A673 (cell line): ENCODE results near the gene CNFN. TPM values are rescaled to one million over a fixed set of nuclear protein-coding genes. Genes with fewer than 3 reads are reported as not detected.

ENCODE experiments used
- BruUV-seq: library from RNA; stranded (reverse); fragments of 400-500 nt; replicated peaks from 2 replicates; lab custom pipeline; 2021; lab: Mats Ljungman, UMichigan
- CTCF ChIA-PET: fragments of 300-600 bp; sonication (Branson Sonifier 250); formaldehyde crosslinking; loops from one replicate; lab custom pipeline; 2022; ENCODE audit warnings: antibody characterized with exemption; lab: Charles Lee
- POLR2A ChIA-PET: fragments of 300-600 bp; sonication (Branson Sonifier 250); formaldehyde crosslinking; loops from one replicate; lab custom pipeline; 2022; ENCODE audit warnings: antibody characterized with exemption; ENCODE audit not compliant: low non-redundant PET; lab: Charles Lee
- DNase-seq: peaks from one replicate; pipeline ENCODE4 v3.0.0-alpha.2; 2015; ENCODE audit warnings: low spot score
- H3K27ac ChIP-seq: fragments of 200-600 bp; sonication (generic); 2 replicates; pipeline ENCODE4 v1.5.1; 2016; ENCODE audit warnings: mixed run types, low read depth, mild to moderate bottlenecking, mixed read lengths, antibody characterized with exemption, low read length; ENCODE audit not compliant: poor library complexity, severe bottlenecking
- H3K27me3 ChIP-seq: fragments of 200-600 bp; sonication (generic); replicated peaks from 2 replicates; pipeline ENCODE4 v1.6.1; 2017; ENCODE audit warnings: mixed run types, low read depth, mild to moderate bottlenecking, mixed read lengths, antibody characterized with exemption, low read length; ENCODE audit not compliant: insufficient read depth, poor library complexity
- H3K36me3 ChIP-seq: fragments of 200-600 bp; sonication (generic); 2 replicates; pipeline ENCODE4 v1.6.1; 2016; ENCODE audit warnings: mixed run types, mild to moderate bottlenecking, mixed read lengths, antibody characterized with exemption, low read length; ENCODE audit not compliant: insufficient read depth, poor library complexity, severe bottlenecking
- H3K4me1 ChIP-seq: fragments of 200-600 bp; sonication (generic); 2 replicates; pipeline ENCODE4 v1.6.1; 2017; ENCODE audit warnings: mixed run types, mild to moderate bottlenecking, mixed read lengths, antibody characterized with exemption, low read length; ENCODE audit not compliant: insufficient read depth, poor library complexity, severe bottlenecking
- H3K4me3 ChIP-seq: fragments of 200-600 bp; sonication (generic); 2 replicates; pipeline ENCODE4 v1.5.1; 2016; ENCODE audit warnings: low read depth, mixed run types, mild to moderate bottlenecking, mixed read lengths, low read length; ENCODE audit not compliant: poor library complexity, severe bottlenecking
- H3K9me3 ChIP-seq: fragments of 200-600 bp; sonication (generic); 2 replicates; pipeline ENCODE4 v1.6.1; 2016; ENCODE audit warnings: mixed run types, low read depth, mild to moderate bottlenecking, mixed read lengths, antibody characterized with exemption, low read length; ENCODE audit not compliant: poor library complexity, severe bottlenecking
- CTCF ChIP-seq: fragments of 300-800, 200-600 bp; sonication (generic); conservative IDR thresholded peaks from 2 replicates; pipeline ENCODE4 v1.5.1; 2017; ENCODE audit warnings: low read depth, mild to moderate bottlenecking, antibody characterized with exemption, low read length, moderate library complexity, mixed read lengths
- EZH2 ChIP-seq: fragments of 200-600 bp; sonication (generic); IDR thresholded peaks from 2 replicates; pipeline ENCODE4 v1.6.1; 2017; ENCODE audit warnings: borderline replicate concordance, low read depth, mild to moderate bottlenecking, mixed read lengths, antibody characterized with exemption, low read length; ENCODE audit not compliant: poor library complexity, severe bottlenecking
- intact Hi-C: fragments of 100-400 bp; cut with micrococcal nuclease; formaldehyde crosslinking; loops from one replicate; pipeline ENCODE4 v1.10.0; 2022; ENCODE audit not compliant: unreplicated experiment
- total RNA-seq: library from RNA; stranded (reverse); gene quantifications from 2 replicates; pipeline ENCODE4 v1.2.3, GENCODE V29; 2021

Gene CNFN
- total RNA-seq, 1 experiment from 2014 or later: not detected

GRCh38 chr19:42374826-42375376, 15.2 kb downstream of the CNFN start:
- BruUV-seq: no TSS peak
- intact Hi-C loops: no loop called here
- Histone ChIP-seq H3K27me3 (no peaks in the 10 kb centered on the region), H3K36me3 (no peaks in the 10 kb centered on the region), H3K4me1 (no peaks in the 10 kb centered on the region), H3K27ac (no peak overlapping the region), H3K4me3 (no peak overlapping the region), H3K9me3 (no peaks in the 10 kb centered on the region)
- DNase-seq: no peak
- TF ChIP-seq CTCF (no peak), EZH2 (no peak)
- POLR2A ChIA-PET: no interaction called here
- CTCF ChIA-PET: no interaction called here

GRCh38 chr19:42370626-42371175, 19.4 kb downstream of the CNFN start:
- intact Hi-C loops: no loop called here
- H3K36me3 ChIP-seq: no peaks in the 10 kb centered on the region
- ChIA-PET CTCF (no interaction called here), POLR2A (no interaction called here)
- BruUV-seq: no TSS peak
- no peaks in the 10 kb centered on the region for H3K4me1 ChIP-seq
- no peak overlapping the region for H3K27ac ChIP-seq
- H3K27me3 ChIP-seq: no peaks in the 10 kb centered on the region
- H3K9me3 ChIP-seq: no peaks in the 10 kb centered on the region
- TF ChIP-seq CTCF (no peak), EZH2 (no peak)
- no peak for DNase-seq
- H3K4me3 ChIP-seq: no peak overlapping the region

- Histone ChIP-seq H3K4me1 (no peaks in the 10 kb centered on the region), H3K9me3 (no peaks in the 10 kb centered on the region), H3K36me3 (no peaks in the 10 kb centered on the region), H3K27me3 (no peaks in the 10 kb centered on the region), H3K4me3 (no peak overlapping the region), H3K27ac (no peak overlapping the region)
- CTCF ChIA-PET: no interaction called here
- POLR2A ChIA-PET: no interaction called here
- intact Hi-C loops: no loop called here
- TF ChIP-seq CTCF (no peak), EZH2 (no peak)
- no peak for DNase-seq
- no TSS peak for BruUV-seq
These were observed 20.0 kb downstream of the CNFN start for GRCh38 chr19:42370068-42370520.
